ENCODE measurements around the gene PTPRG. TPM values are rescaled to one million over a fixed set of nuclear protein-coding genes. Genes with fewer than 3 reads are reported as not detected.

PTPRG gene
- total RNA-seq, 2 donors from 2014 or later: 76.5 to 108 TPM

- Histone ChIP-seq H3K27me3 (ENCODE audit: control insufficient read depth, insufficient read depth, low read length, poor library complexity, severe bottlenecking) (no peaks in the 10 kb centered on the region), H3K36me3 (ENCODE audit: control insufficient read depth, insufficient read depth, low read length) (no peaks in the 10 kb centered on the region), H3K4me1 (ENCODE audit: control insufficient read depth, insufficient read depth, low read length) (peaks cover 11% of the 10 kb centered on the region), H3K4me3 (ENCODE audit: low read length) (no peak overlapping the region), H3K9me3 (ENCODE audit: control insufficient read depth, low read length) (no peaks in the 10 kb centered on the region), H3K27ac (ENCODE audit: low read depth, low read length) (no peak overlapping the region), H3K9ac (ENCODE audit: extremely low read depth, low read length, poor library complexity, severe bottlenecking) (no peak overlapping the region)
- TF ChIP-seq, protein P1, sequence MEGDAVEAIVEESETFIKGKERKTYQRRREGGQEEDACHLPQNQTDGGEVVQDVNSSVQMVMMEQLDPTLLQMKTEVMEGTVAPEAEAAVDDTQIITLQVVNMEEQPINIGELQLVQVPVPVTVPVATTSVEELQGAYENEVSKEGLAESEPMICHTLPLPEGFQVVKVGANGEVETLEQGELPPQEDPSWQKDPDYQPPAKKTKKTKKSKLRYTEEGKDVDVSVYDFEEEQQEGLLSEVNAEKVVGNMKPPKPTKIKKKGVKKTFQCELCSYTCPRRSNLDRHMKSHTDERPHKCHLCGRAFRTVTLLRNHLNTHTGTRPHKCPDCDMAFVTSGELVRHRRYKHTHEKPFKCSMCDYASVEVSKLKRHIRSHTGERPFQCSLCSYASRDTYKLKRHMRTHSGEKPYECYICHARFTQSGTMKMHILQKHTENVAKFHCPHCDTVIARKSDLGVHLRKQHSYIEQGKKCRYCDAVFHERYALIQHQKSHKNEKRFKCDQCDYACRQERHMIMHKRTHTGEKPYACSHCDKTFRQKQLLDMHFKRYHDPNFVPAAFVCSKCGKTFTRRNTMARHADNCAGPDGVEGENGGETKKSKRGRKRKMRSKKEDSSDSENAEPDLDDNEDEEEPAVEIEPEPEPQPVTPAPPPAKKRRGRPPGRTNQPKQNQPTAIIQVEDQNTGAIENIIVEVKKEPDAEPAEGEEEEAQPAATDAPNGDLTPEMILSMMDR (conservative IDR thresholded peaks at IDR 0.05): no peak
- Mint-ChIP-seq H3K36me3 (ENCODE audit: low read depth) (peaks cover 3% of the 10 kb centered on the region), H3K27me3 (ENCODE audit: insufficient read depth) (no peaks in the 10 kb centered on the region), H3K4me1 (peaks cover 54% of the 10 kb centered on the region), H3K4me3 (no peak overlapping the region), H3K27ac (no peak overlapping the region), H3K9me3 (no peaks in the 10 kb centered on the region)
- no peak for DNase-seq
- WGBS, 2 experiments (ENCODE audit: insufficient coverage in 1 of 2, insufficient read length in 1 of 2): 93 to 100% methylated on average over 1 to 2 of the region's 3 CpGs
Observed at GRCh38 chr3:61805510-61806080, 244.2 kb downstream of the PTPRG start.

DNA sequence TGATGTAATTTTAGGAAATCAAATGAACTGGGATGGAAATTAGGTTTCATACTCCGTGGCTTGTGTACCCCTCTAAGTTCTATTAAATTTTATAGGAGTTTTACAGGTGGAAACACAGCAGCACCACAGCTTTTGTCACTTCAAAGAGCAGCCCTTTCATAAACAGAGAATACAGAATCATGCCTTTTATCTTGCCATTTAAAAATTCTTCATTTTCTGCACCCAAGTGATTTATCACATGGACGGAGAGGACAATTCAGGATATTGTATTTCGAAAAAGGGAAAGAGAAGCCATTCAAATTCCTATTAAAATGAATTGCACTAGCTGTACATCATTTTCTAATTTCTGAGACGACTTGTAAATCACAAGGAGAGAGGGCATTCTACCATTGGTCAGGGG, 245.4 kb downstream of the PTPRG start:
- Histone ChIP-seq H3K9ac (ENCODE audit: extremely low read depth, low read length, poor library complexity, severe bottlenecking) (no peak overlapping the region), H3K27me3 (ENCODE audit: control insufficient read depth, insufficient read depth, low read length, poor library complexity, severe bottlenecking) (no peaks in the 10 kb centered on the region), H3K36me3 (ENCODE audit: control insufficient read depth, insufficient read depth, low read length) (no peaks in the 10 kb centered on the region), H3K4me1 (ENCODE audit: control insufficient read depth, insufficient read depth, low read length) (peaks cover 11% of the 10 kb centered on the region), H3K27ac (ENCODE audit: low read depth, low read length) (no peak overlapping the region), H3K9me3 (ENCODE audit: control insufficient read depth, low read length) (no peaks in the 10 kb centered on the region), H3K4me3 (ENCODE audit: low read length) (no peak overlapping the region)
- H3K9me3 Mint-ChIP-seq: no peaks in the 10 kb centered on the region
- H3K4me3 Mint-ChIP-seq: no peak overlapping the region
- no peak for DNase-seq
- no peak overlapping the region for H3K27ac Mint-ChIP-seq
- 88 to 94% methylated on average over 3 to 4 of the region's 4 CpGs for WGBS, 2 experiments (ENCODE audit: insufficient coverage in 1 of 2, insufficient read length in 1 of 2)
- no peaks in the 10 kb centered on the region for H3K27me3 Mint-ChIP-seq (ENCODE audit: insufficient read depth)
- no peaks in the 10 kb centered on the region for H3K36me3 Mint-ChIP-seq (ENCODE audit: low read depth)
- TF ChIP-seq, protein P1 (conservative IDR thresholded peaks at IDR 0.05): no peak
- H3K4me1 Mint-ChIP-seq: peaks cover 54% of the 10 kb centered on the region

DNA sequence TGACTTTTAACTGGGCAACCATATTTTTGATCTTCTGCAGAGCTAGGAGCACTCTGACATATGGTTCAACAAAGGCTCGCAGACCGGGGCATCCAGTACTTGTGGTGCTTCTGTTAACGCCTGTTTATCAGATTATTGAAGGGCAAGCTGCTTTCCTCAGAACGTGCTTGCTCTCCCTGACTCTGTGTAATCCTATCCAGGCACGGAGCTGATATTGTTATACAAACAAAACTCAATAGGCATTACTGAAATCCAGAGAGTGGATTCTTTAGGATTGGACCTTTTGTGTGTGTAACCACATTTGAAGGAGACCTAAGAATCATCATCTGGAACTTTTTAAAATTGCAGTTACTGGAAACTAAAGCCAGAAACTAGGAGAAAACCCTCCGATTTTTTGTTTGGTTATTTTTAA, 246.5 kb downstream of the PTPRG start:
- H3K9me3 ChIP-seq (ENCODE audit: control insufficient read depth, low read length): no peaks in the 10 kb centered on the region

More for the DNA sequence above, 246.5 kb downstream of the PTPRG start:
- no peak for DNase-seq
- no peaks in the 10 kb centered on the region for H3K27me3 Mint-ChIP-seq (ENCODE audit: insufficient read depth)
- H3K4me1 Mint-ChIP-seq: peaks cover 58% of the 10 kb centered on the region
- no peaks in the 10 kb centered on the region for H3K9me3 Mint-ChIP-seq
- 58 to 65% methylated on average over 6 of the region's 6 CpGs for WGBS, 2 experiments (ENCODE audit: insufficient coverage in 1 of 2, insufficient read length in 1 of 2)
- no peaks in the 10 kb centered on the region for H3K27me3 ChIP-seq (ENCODE audit: control insufficient read depth, insufficient read depth, low read length, poor library complexity, severe bottlenecking)
- H3K4me3 Mint-ChIP-seq: no peak overlapping the region
- H3K27ac Mint-ChIP-seq: no peak overlapping the region
- TF ChIP-seq, protein P1 (conservative IDR thresholded peaks at IDR 0.05): no peak
- H3K4me3 ChIP-seq (ENCODE audit: low read length): no peak overlapping the region
- peaks cover 11% of the 10 kb centered on the region for H3K4me1 ChIP-seq (ENCODE audit: control insufficient read depth, insufficient read depth, low read length)
- no peaks in the 10 kb centered on the region for H3K36me3 Mint-ChIP-seq (ENCODE audit: low read depth)
- H3K9ac ChIP-seq (ENCODE audit: extremely low read depth, low read length, poor library complexity, severe bottlenecking): no peak overlapping the region
- no peak overlapping the region for H3K27ac ChIP-seq (ENCODE audit: low read depth, low read length)
- no peaks in the 10 kb centered on the region for H3K36me3 ChIP-seq (ENCODE audit: control insufficient read depth, insufficient read depth, low read length)
